Measurements from ENCODE around the gene SGMS1. TPM values are rescaled to one million over a fixed set of nuclear protein-coding genes. Genes with fewer than 3 reads are reported as not detected.

The SGMS1 gene
- total and polyA plus RNA-seq, 4 donors = 15.8 to 142 (median 41.3) TPM

DNA sequence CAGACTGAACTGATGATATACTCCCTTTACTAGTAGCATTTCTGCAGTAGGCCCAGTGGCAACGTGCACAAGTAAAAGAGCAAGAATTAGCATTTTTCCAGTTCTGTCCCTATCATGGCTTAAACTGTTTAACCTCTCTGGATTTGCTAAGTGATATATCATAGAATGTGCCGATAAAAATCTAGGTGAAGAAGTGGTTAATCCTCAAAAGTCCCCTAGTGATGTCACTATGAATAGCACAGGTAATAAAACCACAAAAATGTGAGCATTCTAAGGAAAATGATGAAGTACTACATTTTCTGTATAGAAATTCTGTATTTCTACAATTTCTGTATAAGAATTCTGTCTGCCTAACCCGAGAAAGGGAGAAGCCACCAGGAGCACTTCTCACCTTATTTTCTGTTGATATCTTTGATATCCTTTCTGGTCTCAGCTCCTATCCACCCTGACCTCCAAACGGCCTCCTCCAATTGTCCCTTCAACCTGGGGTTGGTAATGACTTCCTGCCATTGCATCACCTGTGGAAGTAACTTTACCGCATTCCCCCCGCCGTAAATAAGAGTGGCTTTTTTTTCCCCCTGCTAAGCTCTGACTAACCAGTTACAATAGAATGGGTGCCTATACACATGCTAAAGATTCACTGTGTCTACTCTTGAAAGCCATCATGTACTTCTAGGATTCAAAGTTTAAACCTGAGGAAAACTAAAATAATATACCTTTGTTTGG, 216.5 kb downstream of the SGMS1 start:
- no peak for ATAC-seq (ENCODE audit: insufficient read depth, low FRiP score)
- H3K27ac ChIP-seq (ENCODE audit: low read depth in 1 of 2, low read length in 1 of 2) = no peak overlapping the region
- peaks cover 0 to 11% (median under 1%) of the 10 kb centered on the region in 4 donors for H3K36me3 ChIP-seq (ENCODE audit: control insufficient read depth in 4 of 4, insufficient read depth in 4 of 4, low read length in 4 of 4)
- TF ChIP-seq, protein P1, sequence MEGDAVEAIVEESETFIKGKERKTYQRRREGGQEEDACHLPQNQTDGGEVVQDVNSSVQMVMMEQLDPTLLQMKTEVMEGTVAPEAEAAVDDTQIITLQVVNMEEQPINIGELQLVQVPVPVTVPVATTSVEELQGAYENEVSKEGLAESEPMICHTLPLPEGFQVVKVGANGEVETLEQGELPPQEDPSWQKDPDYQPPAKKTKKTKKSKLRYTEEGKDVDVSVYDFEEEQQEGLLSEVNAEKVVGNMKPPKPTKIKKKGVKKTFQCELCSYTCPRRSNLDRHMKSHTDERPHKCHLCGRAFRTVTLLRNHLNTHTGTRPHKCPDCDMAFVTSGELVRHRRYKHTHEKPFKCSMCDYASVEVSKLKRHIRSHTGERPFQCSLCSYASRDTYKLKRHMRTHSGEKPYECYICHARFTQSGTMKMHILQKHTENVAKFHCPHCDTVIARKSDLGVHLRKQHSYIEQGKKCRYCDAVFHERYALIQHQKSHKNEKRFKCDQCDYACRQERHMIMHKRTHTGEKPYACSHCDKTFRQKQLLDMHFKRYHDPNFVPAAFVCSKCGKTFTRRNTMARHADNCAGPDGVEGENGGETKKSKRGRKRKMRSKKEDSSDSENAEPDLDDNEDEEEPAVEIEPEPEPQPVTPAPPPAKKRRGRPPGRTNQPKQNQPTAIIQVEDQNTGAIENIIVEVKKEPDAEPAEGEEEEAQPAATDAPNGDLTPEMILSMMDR (IDR thresholded peaks at IDR 0.05; ENCODE audit: control extremely low read depth, extremely low read depth) = no peak
- 71 to 89% methylated on average over 7 of the region's 7 CpGs for WGBS, 2 donors
- H3K9ac ChIP-seq (ENCODE audit: insufficient read depth in 1 of 2, low read length in 2 of 2) = no peak overlapping the region
- no peak overlapping the region for H3K4me3 ChIP-seq
- DNase-seq = no peak
- H3K9me3 ChIP-seq (ENCODE audit: control insufficient read depth in 4 of 4, insufficient read depth in 3 of 4, low read length in 3 of 4) = no peaks in the 10 kb centered on the region
- H3K4me1 ChIP-seq (ENCODE audit: control insufficient read depth in 5 of 5, insufficient read depth in 5 of 5, low read length in 5 of 5) = peaks cover 1 to 12% (median 5%) of the 10 kb centered on the region in 5 donors
- H3K27me3 ChIP-seq (ENCODE audit: control insufficient read depth in 3 of 3, insufficient read depth in 3 of 3, low read length in 2 of 3) = no peaks in the 10 kb centered on the region

DNA sequence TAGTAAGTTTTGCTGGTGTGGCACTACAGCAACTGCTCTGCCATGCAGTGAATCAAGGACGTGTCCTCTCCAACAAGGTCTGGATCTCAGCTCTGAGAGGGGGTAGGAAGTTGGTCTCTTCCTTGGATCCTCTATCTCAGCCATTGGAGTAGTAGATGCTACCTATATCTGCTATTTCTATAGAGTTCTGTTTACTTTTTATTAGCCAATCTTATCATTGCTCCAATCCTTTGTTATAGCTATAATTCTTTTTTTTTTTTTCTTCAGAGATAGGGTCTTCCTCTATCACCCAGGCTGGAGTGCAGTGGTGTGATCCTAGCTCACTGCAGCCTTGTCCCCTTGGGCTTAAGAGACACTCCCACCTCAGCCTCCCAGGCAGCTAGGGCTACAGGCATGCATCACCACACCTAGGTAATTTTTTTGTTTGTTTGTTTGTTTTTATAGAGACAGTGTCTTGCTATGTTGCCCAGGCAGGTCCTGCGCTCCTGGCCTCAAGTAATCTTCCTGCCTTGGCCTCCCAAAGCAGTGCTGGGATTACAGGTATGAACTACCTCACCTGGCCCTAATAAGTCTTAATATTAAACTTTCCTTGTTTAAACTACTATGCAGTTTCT, 217.2 kb downstream of the SGMS1 start:
- Histone ChIP-seq H3K27me3 (ENCODE audit: control insufficient read depth in 3 of 3, insufficient read depth in 3 of 3, low read length in 2 of 3) (no peaks in the 10 kb centered on the region), H3K4me3 (no peak overlapping the region), H3K4me1 (ENCODE audit: control insufficient read depth in 5 of 5, insufficient read depth in 5 of 5, low read length in 5 of 5) (peaks cover 1 to 12% (median 3%) of the 10 kb centered on the region in 5 donors), H3K9ac (ENCODE audit: insufficient read depth in 1 of 2, low read length in 2 of 2) (no peak overlapping the region), H3K27ac (ENCODE audit: low read depth in 1 of 2, low read length in 1 of 2) (no peak overlapping the region), H3K36me3 (ENCODE audit: control insufficient read depth in 4 of 4, insufficient read depth in 4 of 4, low read length in 4 of 4) (peaks cover 0 to 11% (median under 1%) of the 10 kb centered on the region in 4 donors), H3K9me3 (ENCODE audit: control insufficient read depth in 4 of 4, insufficient read depth in 3 of 4, low read length in 3 of 4) (no peaks in the 10 kb centered on the region)
- ATAC-seq (ENCODE audit: insufficient read depth, low FRiP score) (no peak), DNase-seq (no peak)
- 97 to 98% methylated on average over 2 of the region's 2 CpGs for WGBS, 2 donors
- TF ChIP-seq, protein P1 (IDR thresholded peaks at IDR 0.05; ENCODE audit: control extremely low read depth, extremely low read depth) = no peak

DNA sequence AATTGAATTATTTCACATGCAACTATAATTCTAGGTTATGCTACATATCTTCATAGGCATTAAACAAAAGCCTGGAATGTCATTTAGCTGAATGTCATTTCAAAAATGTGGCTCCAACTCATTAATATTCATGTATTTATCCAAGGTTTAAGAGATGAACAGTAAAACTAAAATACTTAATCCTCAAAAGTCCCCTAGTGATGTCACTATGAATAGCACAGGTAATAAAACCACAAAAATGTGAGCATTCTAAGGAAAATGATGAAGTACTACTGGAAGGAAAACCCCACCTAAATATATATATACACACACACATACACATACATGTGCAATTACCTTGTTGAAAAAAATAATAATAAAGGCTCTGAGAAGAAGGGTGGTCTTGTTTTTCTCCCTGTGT, 218.0 kb downstream of the SGMS1 start:
- TF ChIP-seq, protein P1 (IDR thresholded peaks at IDR 0.05; ENCODE audit: control extremely low read depth, extremely low read depth) = no peak
- Histone ChIP-seq H3K27ac (ENCODE audit: low read depth in 1 of 2, low read length in 1 of 2) (no peak overlapping the region), H3K27me3 (ENCODE audit: control insufficient read depth in 3 of 3, insufficient read depth in 3 of 3, low read length in 2 of 3) (no peaks in the 10 kb centered on the region), H3K9me3 (ENCODE audit: control insufficient read depth in 4 of 4, insufficient read depth in 3 of 4, low read length in 3 of 4) (no peaks in the 10 kb centered on the region), H3K4me3 (no peak overlapping the region), H3K9ac (ENCODE audit: insufficient read depth in 1 of 2, low read length in 2 of 2) (no peak overlapping the region), H3K4me1 (ENCODE audit: control insufficient read depth in 5 of 5, insufficient read depth in 5 of 5, low read length in 5 of 5) (peaks cover 1 to 12% (median 4%) of the 10 kb centered on the region in 5 donors), H3K36me3 (ENCODE audit: control insufficient read depth in 4 of 4, insufficient read depth in 4 of 4, low read length in 4 of 4) (peaks cover 0 to 11% (median 1%) of the 10 kb centered on the region in 4 donors)
- no peak for ATAC-seq (ENCODE audit: insufficient read depth, low FRiP score)
- no peak for DNase-seq

Measured in lung (tissue), 12 donors.